GM12864 (cell line): ENCODE data around the gene ETV7.

Experiments
- DNase-seq: peaks from one replicate; pipeline ENCODE4 v3.0.0-alpha.2; 2011; ENCODE audit warnings: low read depth
- H3K4me3 ChIP-seq: 2 replicates; pipeline ENCODE4 v1.5.1; 2011; ENCODE audit warnings: mild to moderate bottlenecking, low read depth, low read length, control low read depth
- TF ChIP-seq, protein P1 (sequence below): IDR thresholded peaks from 2 replicates; pipeline ENCODE4 v1.5.1; 2011; ENCODE audit warnings: low read depth, mild to moderate bottlenecking, moderate library complexity, low read length, control low read depth, inconsistent platforms; ENCODE audit errors: missing control alignments

Gene ETV7

DNA sequence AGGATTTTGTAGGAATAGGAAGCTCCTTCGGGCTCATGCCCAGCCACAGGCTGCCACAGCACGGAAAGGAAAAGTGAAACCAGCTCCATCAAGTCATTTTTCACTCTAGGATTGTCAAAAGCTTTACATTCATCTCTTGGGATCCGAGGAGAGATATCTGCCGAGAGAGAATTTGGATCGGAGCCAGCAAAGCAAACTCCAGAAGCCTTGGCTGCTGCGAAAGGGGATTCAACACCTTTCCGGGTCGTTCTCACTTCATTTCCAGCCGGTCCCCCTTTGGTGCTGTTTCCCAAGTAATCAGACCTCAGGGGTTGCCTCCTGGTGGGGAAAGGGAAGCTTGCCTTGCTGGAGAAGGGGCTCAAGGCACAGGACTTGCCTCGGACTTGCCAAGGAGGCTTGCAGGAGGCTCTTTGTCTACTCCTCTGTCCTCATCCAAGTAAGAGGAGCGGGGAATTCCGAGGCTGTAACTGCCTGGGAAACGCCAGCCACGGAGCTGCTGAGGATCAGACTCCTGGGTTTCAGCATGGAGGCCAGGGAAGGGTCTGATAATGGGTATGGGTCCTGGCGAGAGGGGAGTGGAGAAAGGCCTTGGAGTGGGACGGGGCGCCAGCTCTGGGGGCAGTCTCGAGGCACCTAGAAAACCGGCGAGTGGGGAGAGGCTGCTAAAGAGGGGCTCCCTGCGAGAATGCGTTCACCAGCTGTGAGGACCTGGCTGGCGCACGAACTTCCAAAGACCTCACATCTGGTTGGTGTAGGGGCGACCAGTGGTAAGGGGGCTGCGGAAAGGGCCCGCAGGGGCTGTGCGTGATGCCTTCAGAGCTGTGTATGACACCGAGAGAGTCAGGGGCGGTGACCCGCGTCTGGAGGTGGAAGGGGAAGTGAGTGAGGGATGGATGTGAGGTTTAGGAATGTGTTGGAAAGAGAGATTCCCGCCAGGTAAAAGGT lies 702 bp downstream of the ETV7 start:
- TF ChIP-seq, protein P1, sequence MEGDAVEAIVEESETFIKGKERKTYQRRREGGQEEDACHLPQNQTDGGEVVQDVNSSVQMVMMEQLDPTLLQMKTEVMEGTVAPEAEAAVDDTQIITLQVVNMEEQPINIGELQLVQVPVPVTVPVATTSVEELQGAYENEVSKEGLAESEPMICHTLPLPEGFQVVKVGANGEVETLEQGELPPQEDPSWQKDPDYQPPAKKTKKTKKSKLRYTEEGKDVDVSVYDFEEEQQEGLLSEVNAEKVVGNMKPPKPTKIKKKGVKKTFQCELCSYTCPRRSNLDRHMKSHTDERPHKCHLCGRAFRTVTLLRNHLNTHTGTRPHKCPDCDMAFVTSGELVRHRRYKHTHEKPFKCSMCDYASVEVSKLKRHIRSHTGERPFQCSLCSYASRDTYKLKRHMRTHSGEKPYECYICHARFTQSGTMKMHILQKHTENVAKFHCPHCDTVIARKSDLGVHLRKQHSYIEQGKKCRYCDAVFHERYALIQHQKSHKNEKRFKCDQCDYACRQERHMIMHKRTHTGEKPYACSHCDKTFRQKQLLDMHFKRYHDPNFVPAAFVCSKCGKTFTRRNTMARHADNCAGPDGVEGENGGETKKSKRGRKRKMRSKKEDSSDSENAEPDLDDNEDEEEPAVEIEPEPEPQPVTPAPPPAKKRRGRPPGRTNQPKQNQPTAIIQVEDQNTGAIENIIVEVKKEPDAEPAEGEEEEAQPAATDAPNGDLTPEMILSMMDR, result no peak
- H3K4me3 ChIP-seq, result peak overlapping the region; percentile 38
- DNase-seq, result no peak

DNA sequence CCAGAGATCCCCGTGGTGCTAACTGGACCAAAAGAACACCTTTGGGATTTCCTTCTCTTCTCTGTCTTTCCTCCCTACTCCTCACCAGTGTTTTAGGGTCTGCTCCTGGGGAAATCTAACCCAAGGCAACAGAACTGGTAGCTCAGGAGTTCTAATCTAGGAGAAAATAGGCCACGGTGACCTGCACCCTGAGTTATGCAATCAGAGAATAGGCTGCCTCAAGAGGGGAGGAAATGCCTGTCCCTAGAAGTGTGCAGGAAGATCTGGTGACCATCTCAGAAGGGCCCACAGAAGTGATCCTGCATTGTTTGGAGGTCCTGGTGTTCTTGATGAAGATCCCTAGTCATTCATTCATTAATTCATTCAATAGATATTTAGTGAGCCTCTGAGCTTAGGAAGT lies 3.4 kb downstream of the ETV7 start:
- DNase-seq, result no peak
- H3K4me3 ChIP-seq, result no peak overlapping the region
- TF ChIP-seq, protein P1, result no peak

DNA sequence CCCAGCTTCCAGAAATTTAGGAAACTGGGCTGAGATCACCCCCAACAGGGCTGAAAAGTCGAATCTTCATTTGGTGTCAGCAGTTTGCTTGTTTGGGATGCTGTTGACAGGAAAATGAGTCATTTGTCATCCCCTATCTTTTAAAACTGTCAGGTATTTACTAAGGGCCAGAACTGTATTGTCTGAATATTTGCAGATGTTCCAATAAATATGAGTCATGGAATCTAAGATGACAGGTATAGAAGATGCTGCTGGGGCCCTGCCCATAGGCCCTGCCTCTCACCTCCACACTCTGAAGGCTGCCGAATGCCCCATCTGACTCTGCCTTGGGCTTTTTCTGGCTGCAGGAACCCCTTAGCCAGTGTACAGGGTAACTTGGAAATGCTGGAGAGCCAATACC lies 3.9 kb downstream of the ETV7 start:
- no peak for DNase-seq
- TF ChIP-seq, protein P1, result no peak
- no peak overlapping the region for H3K4me3 ChIP-seq

DNA sequence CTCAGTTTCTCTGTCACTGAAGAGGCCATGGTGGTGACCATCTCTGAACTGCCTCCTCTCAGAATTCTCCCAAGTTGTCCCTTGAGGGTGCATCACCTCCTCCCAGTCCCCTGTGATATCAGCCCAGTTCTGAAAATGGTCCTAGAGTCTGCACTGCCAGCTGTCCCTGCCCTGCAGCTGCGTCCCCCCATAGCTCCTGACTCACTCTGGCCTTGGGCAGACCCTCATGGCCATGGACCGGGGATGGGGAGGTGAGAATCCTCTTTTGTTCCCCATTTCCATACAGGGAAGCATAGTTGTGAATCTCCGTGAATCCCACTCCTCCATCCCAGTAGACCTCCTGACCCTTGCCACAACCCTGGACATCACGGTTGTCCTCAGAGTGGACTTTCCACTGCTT lies 4.5 kb downstream of the ETV7 start:
- H3K4me3 ChIP-seq, result no peak overlapping the region
- DNase-seq, result no peak
- TF ChIP-seq, protein P1, result no peak

DNA sequence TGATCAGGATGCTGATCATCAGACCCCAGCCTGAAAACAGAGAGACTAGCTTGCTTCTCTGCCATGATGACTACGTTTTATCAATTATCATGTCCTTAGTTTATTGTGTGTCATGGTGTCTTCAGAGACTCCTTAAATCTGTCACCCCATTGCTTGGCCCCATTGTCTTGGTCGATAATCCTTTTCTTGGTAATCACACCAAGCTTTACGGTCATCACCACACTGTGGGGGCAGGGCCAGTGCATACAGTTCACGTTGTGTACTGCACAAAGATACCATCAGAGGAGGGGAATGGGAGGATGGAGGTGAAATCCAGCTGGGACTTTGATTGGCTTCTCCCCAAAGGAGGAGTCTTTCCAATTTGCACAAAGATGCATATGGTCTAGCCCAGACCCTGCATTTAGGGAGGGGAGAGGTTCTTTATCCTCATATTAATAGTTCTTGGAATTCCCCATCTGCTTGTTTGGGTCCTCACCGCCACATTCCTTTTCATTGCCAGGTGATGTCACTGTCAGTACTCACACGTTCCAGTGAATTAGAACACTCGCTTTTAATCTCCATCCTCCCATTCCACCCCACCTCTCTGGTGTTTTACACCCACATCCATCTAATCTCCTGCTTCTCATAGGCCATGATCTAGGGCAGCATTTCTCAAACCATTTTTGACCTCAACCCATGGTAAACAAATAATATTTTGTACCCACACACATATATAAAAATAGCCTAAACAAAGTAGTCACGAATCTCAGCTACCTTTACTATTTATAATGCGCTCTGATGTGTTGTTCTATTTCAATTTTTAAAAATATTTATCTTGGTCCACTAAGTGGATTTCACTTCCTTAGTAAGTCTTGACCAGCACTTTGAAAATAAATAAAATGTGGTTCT lies 5.7 kb downstream of the ETV7 start:
- DNase-seq, result no peak
- TF ChIP-seq, protein P1, result no peak
- no peak overlapping the region for H3K4me3 ChIP-seq

DNA sequence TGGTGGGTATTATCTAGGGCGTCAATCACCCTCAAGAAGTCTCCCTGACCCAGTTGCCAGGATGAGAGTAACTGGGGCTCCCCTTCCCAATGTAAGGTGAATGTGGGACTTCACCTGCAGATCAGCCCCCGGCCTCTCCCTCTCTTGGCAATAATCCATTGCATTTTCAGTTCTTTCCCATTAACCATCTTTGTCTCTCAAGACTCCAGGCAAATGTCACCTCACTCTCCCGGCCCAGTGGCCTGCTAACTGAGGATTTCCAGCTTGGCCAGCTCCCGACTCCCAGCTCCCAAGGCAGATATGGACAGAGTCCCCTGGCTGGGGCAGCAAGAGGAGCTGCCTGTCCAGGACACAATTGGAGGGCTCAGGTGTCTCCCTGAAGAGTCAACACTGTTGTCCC lies 7.3 kb downstream of the ETV7 start:
- DNase-seq, result no peak
- TF ChIP-seq, protein P1, result no peak
- no peak overlapping the region for H3K4me3 ChIP-seq
